ENCODE measurements around the gene TRRAP.

The TRRAP gene

GRCh38 chr7:98994046-98994944, 116.0 kb downstream of the TRRAP start:
- Histone ChIP-seq H3K36me3 (ENCODE audit: insufficient read depth, low read depth, low read length) (peaks cover 97% of the 10 kb centered on the region), H3K27me3 (ENCODE audit: insufficient read depth, low read length) (no peaks in the 10 kb centered on the region), H3K27ac (ENCODE audit: low read length) (no peak overlapping the region), H3K9ac (ENCODE audit: low read depth, low read length) (no peak overlapping the region), H3K4me3 (ENCODE audit: low read length) (no peak overlapping the region), H3K4me1 (ENCODE audit: insufficient read depth, low read length) (no peaks in the 10 kb centered on the region), H3K9me3 (ENCODE audit: insufficient read depth, low read depth, low read length) (no peaks in the 10 kb centered on the region)

- no peak overlapping the region for H3K27ac ChIP-seq (ENCODE audit: low read length)
- H3K27me3 ChIP-seq (ENCODE audit: insufficient read depth, low read length), result no peaks in the 10 kb centered on the region
- H3K4me3 ChIP-seq (ENCODE audit: low read length), result no peak overlapping the region
- H3K9ac ChIP-seq (ENCODE audit: low read depth, low read length), result no peak overlapping the region
- H3K4me1 ChIP-seq (ENCODE audit: insufficient read depth, low read length), result no peaks in the 10 kb centered on the region
- peaks cover 96% of the 10 kb centered on the region for H3K36me3 ChIP-seq (ENCODE audit: insufficient read depth, low read depth, low read length)
- no peaks in the 10 kb centered on the region for H3K9me3 ChIP-seq (ENCODE audit: insufficient read depth, low read depth, low read length)
These were observed 116.8 kb downstream of the TRRAP start for GRCh38 chr7:98995111-98995510.

- Histone ChIP-seq H3K9ac (ENCODE audit: low read depth, low read length) (no peak overlapping the region), H3K4me1 (ENCODE audit: insufficient read depth, low read length) (no peaks in the 10 kb centered on the region), H3K27ac (ENCODE audit: low read length) (no peak overlapping the region), H3K4me3 (ENCODE audit: low read length) (no peak overlapping the region), H3K9me3 (ENCODE audit: insufficient read depth, low read depth, low read length) (no peaks in the 10 kb centered on the region), H3K36me3 (ENCODE audit: insufficient read depth, low read depth, low read length) (peaks cover 96% of the 10 kb centered on the region), H3K27me3 (ENCODE audit: insufficient read depth, low read length) (no peaks in the 10 kb centered on the region)
These were observed 117.3 kb downstream of the TRRAP start for GRCh38 chr7:98995523-98996149.

- Histone ChIP-seq H3K9me3 (ENCODE audit: insufficient read depth, low read depth, low read length) (no peaks in the 10 kb centered on the region), H3K36me3 (ENCODE audit: insufficient read depth, low read depth, low read length) (peaks cover 96% of the 10 kb centered on the region), H3K27me3 (ENCODE audit: insufficient read depth, low read length) (no peaks in the 10 kb centered on the region), H3K4me1 (ENCODE audit: insufficient read depth, low read length) (no peaks in the 10 kb centered on the region), H3K4me3 (ENCODE audit: low read length) (no peak overlapping the region), H3K27ac (ENCODE audit: low read length) (no peak overlapping the region), H3K9ac (ENCODE audit: low read depth, low read length) (no peak overlapping the region)
These were observed 117.8 kb downstream of the TRRAP start for GRCh38 chr7:98996150-98996552.

GRCh38 chr7:98997846-98998245, 119.5 kb downstream of the TRRAP start:
- Histone ChIP-seq H3K27me3 (ENCODE audit: insufficient read depth, low read length) (no peaks in the 10 kb centered on the region), H3K27ac (ENCODE audit: low read length) (no peak overlapping the region), H3K4me1 (ENCODE audit: insufficient read depth, low read length) (no peaks in the 10 kb centered on the region), H3K9ac (ENCODE audit: low read depth, low read length) (no peak overlapping the region), H3K36me3 (ENCODE audit: insufficient read depth, low read depth, low read length) (peaks cover 94% of the 10 kb centered on the region), H3K9me3 (ENCODE audit: insufficient read depth, low read depth, low read length) (no peaks in the 10 kb centered on the region), H3K4me3 (ENCODE audit: low read length) (no peak overlapping the region)

GRCh38 chr7:98998821-98999725, 120.7 kb downstream of the TRRAP start:
- Histone ChIP-seq H3K4me3 (ENCODE audit: low read length) (no peak overlapping the region), H3K9me3 (ENCODE audit: insufficient read depth, low read depth, low read length) (no peaks in the 10 kb centered on the region), H3K9ac (ENCODE audit: low read depth, low read length) (no peak overlapping the region), H3K27me3 (ENCODE audit: insufficient read depth, low read length) (no peaks in the 10 kb centered on the region), H3K27ac (ENCODE audit: low read length) (no peak overlapping the region), H3K36me3 (ENCODE audit: insufficient read depth, low read depth, low read length) (peaks cover 93% of the 10 kb centered on the region), H3K4me1 (ENCODE audit: insufficient read depth, low read length) (no peaks in the 10 kb centered on the region)

- Histone ChIP-seq H3K4me1 (ENCODE audit: insufficient read depth, low read length) (no peaks in the 10 kb centered on the region), H3K4me3 (ENCODE audit: low read length) (no peak overlapping the region), H3K27ac (ENCODE audit: low read length) (no peak overlapping the region), H3K9me3 (ENCODE audit: insufficient read depth, low read depth, low read length) (no peaks in the 10 kb centered on the region), H3K9ac (ENCODE audit: low read depth, low read length) (no peak overlapping the region), H3K36me3 (ENCODE audit: insufficient read depth, low read depth, low read length) (peaks cover 93% of the 10 kb centered on the region), H3K27me3 (ENCODE audit: insufficient read depth, low read length) (no peaks in the 10 kb centered on the region)
These were observed 122.0 kb downstream of the TRRAP start for GRCh38 chr7:99000196-99000903.

GRCh38 chr7:99000904-99001465, 122.7 kb downstream of the TRRAP start:
- Histone ChIP-seq H3K27me3 (ENCODE audit: insufficient read depth, low read length) (no peaks in the 10 kb centered on the region), H3K4me1 (ENCODE audit: insufficient read depth, low read length) (no peaks in the 10 kb centered on the region), H3K27ac (ENCODE audit: low read length) (no peak overlapping the region), H3K9ac (ENCODE audit: low read depth, low read length) (no peak overlapping the region), H3K4me3 (ENCODE audit: low read length) (no peak overlapping the region), H3K9me3 (ENCODE audit: insufficient read depth, low read depth, low read length) (no peaks in the 10 kb centered on the region), H3K36me3 (ENCODE audit: insufficient read depth, low read depth, low read length) (peaks cover 93% of the 10 kb centered on the region)

GRCh38 chr7:99001482-99002147, 123.3 kb downstream of the TRRAP start:
- Histone ChIP-seq H3K9me3 (ENCODE audit: insufficient read depth, low read depth, low read length) (no peaks in the 10 kb centered on the region), H3K4me1 (ENCODE audit: insufficient read depth, low read length) (no peaks in the 10 kb centered on the region), H3K36me3 (ENCODE audit: insufficient read depth, low read depth, low read length) (peaks cover 93% of the 10 kb centered on the region), H3K4me3 (ENCODE audit: low read length) (no peak overlapping the region), H3K9ac (ENCODE audit: low read depth, low read length) (no peak overlapping the region), H3K27me3 (ENCODE audit: insufficient read depth, low read length) (no peaks in the 10 kb centered on the region), H3K27ac (ENCODE audit: low read length) (no peak overlapping the region)

GRCh38 chr7:99002148-99002826, 124.0 kb downstream of the TRRAP start:
- no peaks in the 10 kb centered on the region for H3K27me3 ChIP-seq (ENCODE audit: insufficient read depth, low read length)
- H3K27ac ChIP-seq (ENCODE audit: low read length), result no peak overlapping the region
- no peaks in the 10 kb centered on the region for H3K4me1 ChIP-seq (ENCODE audit: insufficient read depth, low read length)
- H3K9ac ChIP-seq (ENCODE audit: low read depth, low read length), result no peak overlapping the region
- H3K36me3 ChIP-seq (ENCODE audit: insufficient read depth, low read depth, low read length), result peaks cover 93% of the 10 kb centered on the region
- H3K4me3 ChIP-seq (ENCODE audit: low read length), result no peak overlapping the region
- H3K9me3 ChIP-seq (ENCODE audit: insufficient read depth, low read depth, low read length), result no peaks in the 10 kb centered on the region; the same call in 1 of the 2 replicates
